WTC11 (cell line): ENCODE measurements around the gene RGL1. TPM values are rescaled to one million over a fixed set of nuclear protein-coding genes. Genes with fewer than 3 reads are reported as not detected.

Experiments used
- ATAC-seq: fragments of 200-7000 bp; cut with Tn5 transposase; 2 replicates; pipeline ENCODE4 v1.10.0; 2021; ENCODE audit warnings: mild to moderate bottlenecking, moderate library complexity
- CTCF ChIA-PET: fragments of 300-600 bp; sonication (Branson Sonifier 250); formaldehyde crosslinking; loops from one replicate; lab custom pipeline; 2021; ENCODE audit warnings: antibody characterized with exemption; lab: Charles Lee
- POLR2A ChIA-PET: fragments of 350-600 bp; sonication (Branson Sonifier 250); formaldehyde crosslinking; loops from one replicate; lab custom pipeline; 2021; ENCODE audit warnings: antibody characterized with exemption; lab: Charles Lee
- DNase-seq: peaks from one replicate; pipeline ENCODE4 v3.0.0; 2021; ENCODE audit warnings: low spot score
- H3K27ac Mint-ChIP-seq: 2 replicates; pipeline ENCODE4 v1.8.0; 2021; ENCODE audit warnings: mixed read lengths
- H3K27me3 Mint-ChIP-seq: 2 replicates; pipeline ENCODE4 v1.8.0; 2021; ENCODE audit warnings: low read depth, mild to moderate bottlenecking, moderate library complexity, mixed read lengths
- H3K36me3 Mint-ChIP-seq: 2 replicates; pipeline ENCODE4 v1.8.0; 2021; ENCODE audit warnings: mixed read lengths
- H3K4me1 Mint-ChIP-seq: 2 replicates; pipeline ENCODE4 v1.8.0; 2022; ENCODE audit warnings: mixed read lengths
- H3K4me3 Mint-ChIP-seq: 2 replicates; pipeline ENCODE4 v1.8.0; 2021; ENCODE audit warnings: mild to moderate bottlenecking, moderate library complexity, mixed read lengths
- H3K9me3 Mint-ChIP-seq: 2 replicates; pipeline ENCODE4 v1.8.0; 2021; ENCODE audit warnings: mixed read lengths
- AR ChIP-seq: fragments of 250-450 bp; sonication (Bioruptor Pico); IDR thresholded peaks from 2 replicates; pipeline ENCODE4 v1.9.0; 2021; ENCODE audit warnings: mild to moderate bottlenecking
- ATF3 ChIP-seq: sonication (generic); formaldehyde crosslinking; conservative IDR thresholded peaks from 2 replicates; pipeline ENCODE4 v1.8.1; 2022; ENCODE audit warnings: mild to moderate bottlenecking, missing genetic modification reagents
- CREM ChIP-seq: sonication (generic); formaldehyde crosslinking; IDR thresholded peaks from 2 replicates; pipeline ENCODE4 v1.8.1; 2022; ENCODE audit warnings: mild to moderate bottlenecking, missing genetic modification reagents, moderate library complexity
- FOXJ3 ChIP-seq: sonication (generic); formaldehyde crosslinking; IDR thresholded peaks from 2 replicates; pipeline ENCODE4 v1.9.0; 2021; ENCODE audit warnings: missing genetic modification reagents, mild to moderate bottlenecking, borderline replicate concordance
- GTF2I ChIP-seq: fragments of 250-450 bp; sonication (Bioruptor Pico); conservative IDR thresholded peaks from 2 replicates; pipeline ENCODE4 v1.4.0; 2021; ENCODE audit warnings: mild to moderate bottlenecking
- IRF1 ChIP-seq: sonication (generic); formaldehyde crosslinking; IDR thresholded peaks from 2 replicates; pipeline ENCODE4 v1.8.0; 2023; ENCODE audit warnings: missing genetic modification reagents
- MLX ChIP-seq: sonication (generic); formaldehyde crosslinking; IDR thresholded peaks from 2 replicates; pipeline ENCODE4 v1.8.1; 2023; ENCODE audit warnings: mild to moderate bottlenecking, missing genetic modification reagents, moderate library complexity
- MYBL2 ChIP-seq: sonication (generic); formaldehyde crosslinking; IDR thresholded peaks from 2 replicates; pipeline ENCODE4 v1.8.1; 2023; ENCODE audit warnings: mild to moderate bottlenecking, moderate library complexity, missing genetic modification reagents
- NFE2L1 ChIP-seq: sonication (generic); formaldehyde crosslinking; IDR thresholded peaks from 2 replicates; pipeline ENCODE4 v1.8.1; 2023; ENCODE audit warnings: missing genetic modification reagents
- OVOL2 ChIP-seq: fragments of 250-450 bp; sonication (Bioruptor Pico); IDR thresholded peaks from 2 replicates; pipeline ENCODE4 v1.9.0; 2021; ENCODE audit warnings: mild to moderate bottlenecking, borderline replicate concordance
- RELA ChIP-seq: sonication (generic); formaldehyde crosslinking; IDR thresholded peaks from 2 replicates; pipeline ENCODE4 v1.8.1; 2022; ENCODE audit warnings: missing genetic modification reagents, mild to moderate bottlenecking, borderline replicate concordance
- RORB ChIP-seq: fragments of 250-450 bp; sonication (Bioruptor Pico); IDR thresholded peaks from 2 replicates; pipeline ENCODE4 v1.9.0; 2021; ENCODE audit warnings: mild to moderate bottlenecking
- SMAD4 ChIP-seq: sonication (generic); formaldehyde crosslinking; IDR thresholded peaks from 2 replicates; pipeline ENCODE4 v1.8.0; 2022; ENCODE audit warnings: mild to moderate bottlenecking, missing genetic modification reagents
- TEAD4 ChIP-seq: sonication (generic); formaldehyde crosslinking; IDR thresholded peaks from 2 replicates; pipeline ENCODE4 v1.8.0; 2022; ENCODE audit warnings: mild to moderate bottlenecking, missing genetic modification reagents
- TP53 ChIP-seq: sonication (generic); formaldehyde crosslinking; IDR thresholded peaks from 2 replicates; pipeline ENCODE4 v1.8.1; 2023; ENCODE audit warnings: mild to moderate bottlenecking, missing genetic modification reagents
- ZMAT4 ChIP-seq: fragments of 250-450 bp; sonication (Bioruptor Pico); IDR thresholded peaks from 2 replicates; pipeline ENCODE4 v1.9.0; 2021; ENCODE audit warnings: mild to moderate bottlenecking
- ZNF138 ChIP-seq: sonication (generic); formaldehyde crosslinking; conservative IDR thresholded peaks from 2 replicates; pipeline ENCODE4 v1.8.1; 2022; ENCODE audit warnings: mild to moderate bottlenecking, moderate library complexity, missing genetic modification reagents
- ZNF219 ChIP-seq: sonication (generic); formaldehyde crosslinking; IDR thresholded peaks from 2 replicates; pipeline ENCODE4 v1.8.0; 2023; ENCODE audit warnings: missing genetic modification reagents, mild to moderate bottlenecking, borderline replicate concordance
- ZNF263 ChIP-seq: sonication (generic); formaldehyde crosslinking; IDR thresholded peaks from 2 replicates; pipeline ENCODE4 v1.8.1; 2022; ENCODE audit warnings: low read depth, mild to moderate bottlenecking, moderate library complexity, missing genetic modification reagents
- ZNF416 ChIP-seq: fragments of 250-450 bp; sonication (Bioruptor Pico); IDR thresholded peaks from 2 replicates; pipeline ENCODE4 v1.9.0; 2021; ENCODE audit warnings: mild to moderate bottlenecking, inconsistent platforms
- ZNF671 ChIP-seq: fragments of 250-450 bp; sonication (Bioruptor Pico); IDR thresholded peaks from 2 replicates; pipeline ENCODE4 v1.8.0; 2021; ENCODE audit warnings: mild to moderate bottlenecking
- total RNA-seq: library from RNA; stranded (reverse); gene quantifications from 3 replicates; pipeline ENCODE4 v1.2.3, GENCODE V29; 2021
- TF ChIP-seq, protein P1 (sequence below): sonication (generic); formaldehyde crosslinking; conservative IDR thresholded peaks from 2 replicates; pipeline ENCODE4 v1.8.1; 2023; ENCODE audit warnings: mild to moderate bottlenecking, low read depth, missing genetic modification reagents, moderate library complexity

RGL1 gene
- total RNA-seq, 1 experiment from 2014 or later = 1.5 TPM

DNA sequence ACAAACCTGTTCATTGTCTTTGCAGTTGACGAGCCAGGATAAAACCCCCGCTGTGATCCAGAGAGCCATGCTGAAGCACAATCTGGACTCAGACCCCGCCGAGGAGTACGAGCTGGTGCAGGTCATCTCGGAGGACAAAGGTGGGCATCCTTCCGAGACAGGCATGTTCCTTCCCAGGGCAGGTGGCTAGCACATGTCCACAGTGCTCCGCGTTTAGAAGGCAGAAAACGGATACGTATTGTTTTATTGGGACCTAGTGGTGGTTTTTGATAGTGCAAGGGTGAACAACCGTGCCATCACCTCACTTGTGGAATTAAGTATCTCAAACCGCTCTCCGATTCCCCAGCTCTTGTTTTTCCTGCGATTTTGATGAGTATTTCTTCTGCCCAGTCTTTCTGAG, 117.3 kb downstream of the RGL1 start:
- Mint-ChIP-seq H3K27ac (no peak overlapping the region; the same call in 1 of the 2 replicates), H3K4me3 (no peak overlapping the region), H3K27me3 (no peaks in the 10 kb centered on the region), H3K9me3 (peaks cover 5% of the 10 kb centered on the region; the same call in 1 of the 2 replicates), H3K4me1 (peaks cover 8% of the 10 kb centered on the region; the same call in 1 of the 2 replicates), H3K36me3 (0 out of 2 replicates have a peak, but pooled peaks cover 5% of the 10 kb centered on the region)
- POLR2A ChIA-PET = no interaction called here
- DNase-seq (no peak), ATAC-seq (peak; percentile 59)
- CTCF ChIA-PET = interaction anchor here (1.9 kb wide), 1 partner anchor 10 kb away, joined by 6 read pairs; no protein-coding TSS in a partner anchor
- TF ChIP-seq MLX (no peak), MYBL2 (CRISPR knock-in tag) (no peak), ZNF263 (CRISPR knock-in tag) (no peak), IRF1 (no peak), RELA (CRISPR knock-in tag) (no peak)

GRCh38 chr1:183925947-183926346, 121.0 kb downstream of the RGL1 start:
- POLR2A ChIA-PET = no interaction called here
- Mint-ChIP-seq H3K36me3 (0 out of 2 replicates have a peak, but pooled peaks cover 5% of the 10 kb centered on the region), H3K27ac (no peak overlapping the region), H3K9me3 (peaks cover 5% of the 10 kb centered on the region; the same call in 1 of the 2 replicates), H3K27me3 (no peaks in the 10 kb centered on the region), H3K4me3 (no peak overlapping the region), H3K4me1 (peaks cover 4% of the 10 kb centered on the region; the same call in 1 of the 2 replicates)
- ATAC-seq (no peak), DNase-seq (no peak)
- TF ChIP-seq ZNF138 (no peak), SMAD4 (CRISPR knock-in tag) (no peak), OVOL2 (CRISPR knock-in tag) (no peak), RORB (no peak), ZNF219 (no peak), CREM (CRISPR knock-in tag) (no peak), ZMAT4 (CRISPR knock-in tag) (no peak), TEAD4 (no peak), TP53 (CRISPR knock-in tag) (no peak), NFE2L1 (no peak)
- TF ChIP-seq, protein P1, sequence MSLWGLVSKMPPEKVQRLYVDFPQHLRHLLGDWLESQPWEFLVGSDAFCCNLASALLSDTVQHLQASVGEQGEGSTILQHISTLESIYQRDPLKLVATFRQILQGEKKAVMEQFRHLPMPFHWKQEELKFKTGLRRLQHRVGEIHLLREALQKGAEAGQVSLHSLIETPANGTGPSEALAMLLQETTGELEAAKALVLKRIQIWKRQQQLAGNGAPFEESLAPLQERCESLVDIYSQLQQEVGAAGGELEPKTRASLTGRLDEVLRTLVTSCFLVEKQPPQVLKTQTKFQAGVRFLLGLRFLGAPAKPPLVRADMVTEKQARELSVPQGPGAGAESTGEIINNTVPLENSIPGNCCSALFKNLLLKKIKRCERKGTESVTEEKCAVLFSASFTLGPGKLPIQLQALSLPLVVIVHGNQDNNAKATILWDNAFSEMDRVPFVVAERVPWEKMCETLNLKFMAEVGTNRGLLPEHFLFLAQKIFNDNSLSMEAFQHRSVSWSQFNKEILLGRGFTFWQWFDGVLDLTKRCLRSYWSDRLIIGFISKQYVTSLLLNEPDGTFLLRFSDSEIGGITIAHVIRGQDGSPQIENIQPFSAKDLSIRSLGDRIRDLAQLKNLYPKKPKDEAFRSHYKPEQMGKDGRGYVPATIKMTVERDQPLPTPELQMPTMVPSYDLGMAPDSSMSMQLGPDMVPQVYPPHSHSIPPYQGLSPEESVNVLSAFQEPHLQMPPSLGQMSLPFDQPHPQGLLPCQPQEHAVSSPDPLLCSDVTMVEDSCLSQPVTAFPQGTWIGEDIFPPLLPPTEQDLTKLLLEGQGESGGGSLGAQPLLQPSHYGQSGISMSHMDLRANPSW (CRISPR knock-in tag) = no peak
- CTCF ChIA-PET = interaction anchor here (0.7 to 1.5 kb wide), 2 partner anchors 10 to 270 kb away, joined by 3 read pairs; no protein-coding TSS in a partner anchor

DNA sequence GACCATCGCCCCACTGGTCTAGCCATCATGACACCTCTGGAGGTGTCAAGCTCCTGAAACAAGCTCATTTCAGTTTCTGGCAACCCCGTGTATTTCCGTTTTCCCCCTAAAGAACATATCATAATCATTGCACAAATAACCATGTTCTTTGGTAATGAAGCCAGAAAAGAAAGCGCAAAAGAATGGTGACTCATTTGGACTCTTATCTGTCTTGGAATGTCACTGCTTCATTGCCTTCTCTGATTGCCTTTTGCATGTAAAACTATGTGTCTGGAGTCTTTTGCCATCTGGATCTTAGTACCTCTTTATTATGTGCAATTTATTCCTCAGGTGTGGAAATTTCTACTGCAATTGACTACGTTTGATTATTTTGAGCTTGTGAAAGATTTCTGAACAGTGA, 122.1 kb downstream of the RGL1 start:
- H3K4me3 Mint-ChIP-seq = no peak overlapping the region
- no peaks in the 10 kb centered on the region for H3K27me3 Mint-ChIP-seq
- no peak overlapping the region for H3K27ac Mint-ChIP-seq
- ChIA-PET POLR2A (no interaction called here), CTCF (interaction anchor here (1.3 to 1.5 kb wide), 2 partner anchors 11 to 271 kb away, joined by 3 to 4 read pairs; no protein-coding TSS in a partner anchor)
- ATAC-seq (no peak), DNase-seq (no peak)
- H3K36me3 Mint-ChIP-seq = 0 out of 2 replicates have a peak, but pooled peaks cover 5% of the 10 kb centered on the region
- peaks cover 5% of the 10 kb centered on the region; the same call in 1 of the 2 replicates for H3K9me3 Mint-ChIP-seq
- H3K4me1 Mint-ChIP-seq = no peaks in the 10 kb centered on the region
- TF ChIP-seq TEAD4 = no peak
- no peak for TF ChIP-seq GTF2I (CRISPR knock-in tag)
- no peak for TF ChIP-seq AR
- no peak for TF ChIP-seq ZNF416 (CRISPR knock-in tag)
- TF ChIP-seq, protein P1 (CRISPR knock-in tag) = no peak
- TF ChIP-seq ZNF138 = no peak
- no peak for TF ChIP-seq MYBL2 (CRISPR knock-in tag)
- TF ChIP-seq FOXJ3 (CRISPR knock-in tag) = no peak
- no peak for TF ChIP-seq ATF3 (CRISPR knock-in tag)
- TF ChIP-seq ZNF671 (CRISPR knock-in tag) = no peak
